Astrocyte (in vitro differentiated cells and primary cell): ENCODE data around the gene CIB2. TPM values are rescaled to one million over a fixed set of nuclear protein-coding genes. Genes with fewer than 3 reads are reported as not detected.

Source experiments
- DNase-seq: peaks from one replicate; pipeline ENCODE4 v3.0.0-alpha.2; 2010; ENCODE audit warnings: low read depth
- FAIRE-seq: peaks from 2 replicates; lab custom pipeline; 2011; peaks lifted over from hg19 to GRCh38; lab: Jason Lieb, UNC
- H2AFZ ChIP-seq: 2 replicates; pipeline ENCODE4 v1.6.0; 2012; ENCODE audit warnings: low read depth, low read length, inconsistent platforms
- H3K27ac ChIP-seq: 2 replicates; pipeline ENCODE4 v1.5.1; 2011; ENCODE audit warnings: low read depth, low read length, inconsistent platforms
- H3K27me3 ChIP-seq: 2 replicates; pipeline ENCODE4 v1.6.0; 2011; ENCODE audit warnings: low read length, inconsistent platforms; ENCODE audit not compliant: insufficient read depth
- H3K36me3 ChIP-seq: 2 replicates; pipeline ENCODE4 v1.5.1; 2011; ENCODE audit warnings: low read length, inconsistent platforms; ENCODE audit not compliant: insufficient read depth
- H3K4me1 ChIP-seq: 2 replicates; pipeline ENCODE4 v1.5.1; 2011; ENCODE audit warnings: low read length, inconsistent platforms; ENCODE audit not compliant: insufficient read depth
- H3K4me2 ChIP-seq: 2 replicates; pipeline ENCODE4 v1.6.0; 2012; ENCODE audit warnings: low read length, inconsistent platforms
- H3K4me3 ChIP-seq: 2 replicates; pipeline ENCODE4 v1.5.1; 2011; ENCODE audit warnings: low read depth, mild to moderate bottlenecking, low read length, inconsistent platforms; ENCODE audit not compliant: insufficient read depth
- H3K79me2 ChIP-seq: 2 replicates; pipeline ENCODE4 v1.6.0; 2012; ENCODE audit warnings: mild to moderate bottlenecking, low read length, inconsistent platforms; ENCODE audit not compliant: insufficient read depth
- H3K9ac ChIP-seq: 2 replicates; pipeline ENCODE4 v1.6.0; 2012; ENCODE audit warnings: mild to moderate bottlenecking, low read length, inconsistent platforms
- H3K9me3 ChIP-seq: 2 replicates; pipeline ENCODE4 v1.5.1; 2012; ENCODE audit warnings: low read depth, mild to moderate bottlenecking, low read length, inconsistent platforms; ENCODE audit not compliant: insufficient read depth
- H4K20me1 ChIP-seq: 2 replicates; pipeline ENCODE4 v1.6.0; 2012; ENCODE audit warnings: low read length, inconsistent platforms; ENCODE audit not compliant: insufficient read depth
- H3K27ac Mint-ChIP-seq: one replicate; pipeline ENCODE4 v1.8.0; 2021; ENCODE audit warnings: mild to moderate bottlenecking, mixed read lengths; ENCODE audit not compliant: unreplicated experiment
- H3K27me3 Mint-ChIP-seq: one replicate; pipeline ENCODE4 v1.8.0; 2021; ENCODE audit warnings: low read depth, mixed read lengths; ENCODE audit not compliant: unreplicated experiment
- H3K36me3 Mint-ChIP-seq: one replicate; pipeline ENCODE4 v1.8.0; 2021; ENCODE audit warnings: low read depth, mixed read lengths; ENCODE audit not compliant: unreplicated experiment
- H3K4me1 Mint-ChIP-seq: one replicate; pipeline ENCODE4 v1.8.0; 2021; ENCODE audit warnings: low read depth, mixed read lengths; ENCODE audit not compliant: unreplicated experiment
- H3K4me3 Mint-ChIP-seq: one replicate; pipeline ENCODE4 v1.8.0; 2021; ENCODE audit warnings: mild to moderate bottlenecking, moderate library complexity, mixed read lengths; ENCODE audit not compliant: unreplicated experiment
- H3K9me3 Mint-ChIP-seq: one replicate; pipeline ENCODE4 v1.8.0; 2021; ENCODE audit warnings: mild to moderate bottlenecking, mixed read lengths; ENCODE audit not compliant: unreplicated experiment
- EZH2 ChIP-seq: IDR thresholded peaks from 2 replicates; pipeline ENCODE4 v1.6.1; 2012; ENCODE audit warnings: mild to moderate bottlenecking, low read length, inconsistent platforms; ENCODE audit not compliant: insufficient read depth
- total RNA-seq: library from RNA; stranded (reverse); gene quantifications from 2 replicates; pipeline ENCODE4 v1.2.1, GENCODE V29; 2021
- TF ChIP-seq, protein P1 (sequence below): IDR thresholded peaks from 2 replicates; pipeline ENCODE4 v1.5.1; 2011; ENCODE audit warnings: low read depth, mild to moderate bottlenecking, inconsistent platforms, low read length, moderate library complexity; ENCODE audit not compliant: insufficient read depth

Gene CIB2
- total RNA-seq, 1 donor from 2014 or later: 7.4 TPM

DNA sequence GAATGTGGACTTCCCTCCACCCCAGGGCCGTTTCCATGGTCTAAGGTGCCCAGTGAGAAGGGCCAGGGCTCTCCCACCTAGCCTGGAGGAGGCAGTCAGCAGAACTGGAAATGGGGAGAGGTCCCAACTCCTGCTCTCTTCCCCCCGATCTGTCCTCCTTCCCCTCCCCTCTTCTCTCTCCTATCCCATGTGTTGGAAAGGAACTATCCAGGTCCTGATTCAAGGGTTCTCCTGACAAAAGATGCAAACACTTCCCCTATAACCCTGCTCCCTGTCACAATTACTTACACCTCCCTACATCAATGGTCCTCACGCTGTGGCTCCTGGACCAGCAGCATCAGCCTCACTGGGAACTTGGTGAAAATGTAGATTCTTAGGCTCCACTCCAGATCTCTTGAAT is 6.0 kb downstream of the CIB2 start:
- Histone ChIP-seq H4K20me1 (no peaks in the 10 kb centered on the region), H3K27me3 (no peaks in the 10 kb centered on the region), H3K9ac (no peak overlapping the region), H3K4me2 (no peak overlapping the region), H3K4me1 (no peaks in the 10 kb centered on the region), H3K4me3 (no peak overlapping the region), H3K36me3 (no peaks in the 10 kb centered on the region), H2AFZ (no peak overlapping the region), H3K9me3 (no peaks in the 10 kb centered on the region), H3K27ac (no peak overlapping the region), H3K79me2 (no peaks in the 10 kb centered on the region)
- Mint-ChIP-seq H3K4me3 (no peak overlapping the region), H3K4me1 (no peaks in the 10 kb centered on the region), H3K9me3 (no peaks in the 10 kb centered on the region), H3K27ac (no peak overlapping the region), H3K27me3 (peaks cover 22% of the 10 kb centered on the region), H3K36me3 (peaks cover 10% of the 10 kb centered on the region)
- no peak for TF ChIP-seq EZH2
- TF ChIP-seq, protein P1, sequence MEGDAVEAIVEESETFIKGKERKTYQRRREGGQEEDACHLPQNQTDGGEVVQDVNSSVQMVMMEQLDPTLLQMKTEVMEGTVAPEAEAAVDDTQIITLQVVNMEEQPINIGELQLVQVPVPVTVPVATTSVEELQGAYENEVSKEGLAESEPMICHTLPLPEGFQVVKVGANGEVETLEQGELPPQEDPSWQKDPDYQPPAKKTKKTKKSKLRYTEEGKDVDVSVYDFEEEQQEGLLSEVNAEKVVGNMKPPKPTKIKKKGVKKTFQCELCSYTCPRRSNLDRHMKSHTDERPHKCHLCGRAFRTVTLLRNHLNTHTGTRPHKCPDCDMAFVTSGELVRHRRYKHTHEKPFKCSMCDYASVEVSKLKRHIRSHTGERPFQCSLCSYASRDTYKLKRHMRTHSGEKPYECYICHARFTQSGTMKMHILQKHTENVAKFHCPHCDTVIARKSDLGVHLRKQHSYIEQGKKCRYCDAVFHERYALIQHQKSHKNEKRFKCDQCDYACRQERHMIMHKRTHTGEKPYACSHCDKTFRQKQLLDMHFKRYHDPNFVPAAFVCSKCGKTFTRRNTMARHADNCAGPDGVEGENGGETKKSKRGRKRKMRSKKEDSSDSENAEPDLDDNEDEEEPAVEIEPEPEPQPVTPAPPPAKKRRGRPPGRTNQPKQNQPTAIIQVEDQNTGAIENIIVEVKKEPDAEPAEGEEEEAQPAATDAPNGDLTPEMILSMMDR: no peak
- FAIRE-seq: no peak
- DNase-seq: no peak

DNA sequence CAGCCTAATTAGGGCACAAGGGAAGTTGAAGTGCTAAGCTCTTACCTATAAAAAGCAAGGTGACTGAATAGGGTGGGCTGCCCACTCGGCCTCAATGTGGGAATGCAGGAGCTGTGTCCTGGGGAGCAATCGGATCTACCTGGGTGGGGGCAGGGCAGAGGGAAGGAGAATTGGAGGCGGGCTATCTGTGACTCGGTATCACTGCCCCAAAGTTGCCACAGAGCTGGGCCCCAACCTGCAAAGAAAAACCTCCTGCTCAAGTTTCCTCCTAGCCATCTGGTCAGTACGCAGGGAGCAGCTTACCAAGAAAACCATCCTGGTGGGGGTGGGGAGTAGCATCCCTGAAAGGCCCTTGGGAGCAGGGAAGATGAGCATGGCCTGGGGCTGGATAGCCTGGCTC is 10.7 kb downstream of the CIB2 start:
- no peak overlapping the region for H3K4me3 ChIP-seq
- H3K27ac ChIP-seq: no peak overlapping the region
- H3K4me1 ChIP-seq: no peaks in the 10 kb centered on the region
- Mint-ChIP-seq H3K27me3 (peaks cover 16% of the 10 kb centered on the region), H3K9me3 (no peaks in the 10 kb centered on the region), H3K4me1 (no peaks in the 10 kb centered on the region), H3K36me3 (peaks cover 8% of the 10 kb centered on the region), H3K4me3 (no peak overlapping the region), H3K27ac (no peak overlapping the region)
- no peaks in the 10 kb centered on the region for H4K20me1 ChIP-seq
- DNase-seq (no peak), FAIRE-seq (no peak)
- H3K9me3 ChIP-seq: no peaks in the 10 kb centered on the region
- no peaks in the 10 kb centered on the region for H3K27me3 ChIP-seq
- no peak overlapping the region for H3K4me2 ChIP-seq
- no peaks in the 10 kb centered on the region for H3K79me2 ChIP-seq
- H2AFZ ChIP-seq: no peak overlapping the region
- H3K9ac ChIP-seq: no peak overlapping the region
- H3K36me3 ChIP-seq: no peaks in the 10 kb centered on the region
- TF ChIP-seq, protein P1: no peak
- TF ChIP-seq EZH2: no peak

DNA sequence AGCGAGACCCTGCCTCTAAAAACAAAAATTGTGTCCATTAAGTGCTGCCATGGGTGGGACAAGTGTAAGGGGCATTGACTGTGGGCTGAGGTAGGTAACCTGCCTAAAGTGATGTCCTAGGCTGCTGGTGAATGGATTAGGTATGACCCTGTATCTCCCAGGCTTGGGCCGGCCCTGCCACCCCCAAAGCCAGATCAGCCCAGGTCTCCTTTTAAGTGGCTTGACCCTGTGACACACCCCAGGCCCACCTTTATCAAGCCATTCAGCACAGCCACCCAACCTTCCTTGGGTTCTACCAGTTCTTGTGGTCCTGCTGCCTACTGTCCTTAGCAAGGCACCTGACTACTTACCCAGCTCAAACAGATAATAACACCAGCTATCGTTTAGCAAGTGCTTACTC is 18.7 kb downstream of the CIB2 start:
- no peak overlapping the region for H2AFZ ChIP-seq
- H4K20me1 ChIP-seq: no peaks in the 10 kb centered on the region
- Mint-ChIP-seq H3K9me3 (no peaks in the 10 kb centered on the region), H3K4me1 (no peaks in the 10 kb centered on the region), H3K27me3 (peaks cover 23% of the 10 kb centered on the region), H3K36me3 (no peaks in the 10 kb centered on the region), H3K4me3 (no peak overlapping the region), H3K27ac (no peak overlapping the region)
- H3K4me1 ChIP-seq: no peaks in the 10 kb centered on the region
- no peak overlapping the region for H3K4me2 ChIP-seq
- TF ChIP-seq EZH2: no peak
- TF ChIP-seq, protein P1: no peak
- no peak overlapping the region for H3K27ac ChIP-seq
- H3K36me3 ChIP-seq: no peaks in the 10 kb centered on the region
- H3K4me3 ChIP-seq: no peak overlapping the region
- no peak overlapping the region for H3K9ac ChIP-seq
- no peaks in the 10 kb centered on the region for H3K79me2 ChIP-seq
- FAIRE-seq: no peak
- no peak for DNase-seq
- no peaks in the 10 kb centered on the region for H3K27me3 ChIP-seq
- no peaks in the 10 kb centered on the region for H3K9me3 ChIP-seq
